Measurements from ENCODE around the gene CEP55.
A peak's percentile ranks its signal among the peaks of the same experiment; 100 is the strongest.

The CEP55 gene

DNA sequence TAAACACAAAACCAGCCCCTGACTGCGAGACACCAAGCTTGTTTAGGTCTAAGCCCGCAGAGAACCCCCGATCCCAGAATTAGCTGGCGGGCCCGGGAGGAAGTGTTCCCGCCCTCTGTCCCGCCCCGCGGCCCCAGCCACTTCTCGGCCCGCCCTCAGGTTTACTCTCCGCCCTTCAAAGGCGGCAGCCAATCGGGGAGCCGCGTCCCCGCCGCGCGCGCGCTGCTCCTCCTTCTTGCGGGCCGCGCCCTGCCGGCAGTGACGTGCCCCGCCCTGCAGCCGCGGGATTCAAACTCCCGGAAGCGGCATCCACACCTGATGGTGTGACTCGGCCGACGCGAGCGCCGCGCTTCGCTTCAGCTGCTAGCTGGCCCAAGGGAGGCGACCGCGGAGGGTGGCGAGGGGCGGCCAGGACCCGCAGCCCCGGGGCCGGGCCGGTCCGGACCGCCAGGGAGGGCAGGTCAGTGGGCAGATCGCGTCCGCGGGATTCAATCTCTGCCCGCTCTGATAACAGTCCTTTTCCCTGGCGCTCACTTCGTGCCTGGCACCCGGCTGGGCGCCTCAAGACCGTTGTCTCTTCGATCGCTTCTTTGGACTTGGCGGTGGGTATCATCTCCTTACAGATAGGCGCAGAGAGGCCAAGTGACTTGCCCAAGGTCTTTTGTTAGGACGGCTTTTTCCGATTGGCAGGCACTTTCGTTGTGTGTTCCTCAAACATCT, at the start of gene CEP55:
Gene CEP55, plus strand, starts transcription at position 291 of the 720 bp plus-strand sequence. CDS start 3,440 bp downstream, outside the sequence.
- peak; percentile 97 for DNase-seq (ENCODE audit: low spot score)
- CTCF ChIA-PET = interaction anchor here (1.1 to 1.5 kb wide), 4 partner anchors 14 to 144 kb away, joined by 4 to 8 read pairs (median 5); partner anchors contain the start of gene MYOF
- POLR2A ChIA-PET (ENCODE audit: low non-redundant PET) = interaction anchor here (0.6 to 0.9 kb wide), 2 partner anchors 10 to 32 kb away, joined by 9 to 12 read pairs; no protein-coding TSS in a partner anchor
- TF ChIP-seq, protein P1, sequence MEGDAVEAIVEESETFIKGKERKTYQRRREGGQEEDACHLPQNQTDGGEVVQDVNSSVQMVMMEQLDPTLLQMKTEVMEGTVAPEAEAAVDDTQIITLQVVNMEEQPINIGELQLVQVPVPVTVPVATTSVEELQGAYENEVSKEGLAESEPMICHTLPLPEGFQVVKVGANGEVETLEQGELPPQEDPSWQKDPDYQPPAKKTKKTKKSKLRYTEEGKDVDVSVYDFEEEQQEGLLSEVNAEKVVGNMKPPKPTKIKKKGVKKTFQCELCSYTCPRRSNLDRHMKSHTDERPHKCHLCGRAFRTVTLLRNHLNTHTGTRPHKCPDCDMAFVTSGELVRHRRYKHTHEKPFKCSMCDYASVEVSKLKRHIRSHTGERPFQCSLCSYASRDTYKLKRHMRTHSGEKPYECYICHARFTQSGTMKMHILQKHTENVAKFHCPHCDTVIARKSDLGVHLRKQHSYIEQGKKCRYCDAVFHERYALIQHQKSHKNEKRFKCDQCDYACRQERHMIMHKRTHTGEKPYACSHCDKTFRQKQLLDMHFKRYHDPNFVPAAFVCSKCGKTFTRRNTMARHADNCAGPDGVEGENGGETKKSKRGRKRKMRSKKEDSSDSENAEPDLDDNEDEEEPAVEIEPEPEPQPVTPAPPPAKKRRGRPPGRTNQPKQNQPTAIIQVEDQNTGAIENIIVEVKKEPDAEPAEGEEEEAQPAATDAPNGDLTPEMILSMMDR (conservative IDR thresholded peaks at IDR 0.05; ENCODE audit: low read depth) = no peak
- peak within 1 kb of the TSS; percentile 95 for H3K27ac ChIP-seq

DNA sequence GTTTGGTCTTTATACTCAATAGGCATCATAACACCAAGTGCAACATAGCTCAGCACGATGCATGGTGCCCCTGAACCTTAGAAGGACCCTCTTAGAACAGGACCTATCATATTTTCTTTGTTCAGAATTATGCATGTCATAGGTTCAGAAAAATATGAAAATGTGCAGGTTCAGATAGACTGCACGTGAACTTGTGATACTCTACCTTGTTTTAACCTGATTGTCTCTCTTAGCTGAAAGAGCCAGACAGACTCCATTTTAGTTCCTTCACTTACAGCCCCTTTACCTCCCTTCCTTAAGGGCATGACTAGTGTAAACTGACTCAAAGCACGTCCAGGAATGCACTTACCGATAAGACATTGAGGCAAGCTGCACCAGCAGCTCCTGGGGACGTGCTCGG, 49.4 kb upstream of the CEP55 start:
- POLR2A ChIA-PET (ENCODE audit: low non-redundant PET) = no interaction called here
- DNase-seq (ENCODE audit: low spot score) = no peak
- CTCF ChIA-PET = interaction anchor here (1.4 to 1.7 kb wide), 2 partner anchors 26 to 35 kb away, joined by 3 to 6 read pairs; partner anchors contain the start of gene MYOF
- TF ChIP-seq, protein P1 (conservative IDR thresholded peaks at IDR 0.05; ENCODE audit: low read depth) = no peak
- H3K27ac ChIP-seq = peak overlapping the region; percentile 93

DNA sequence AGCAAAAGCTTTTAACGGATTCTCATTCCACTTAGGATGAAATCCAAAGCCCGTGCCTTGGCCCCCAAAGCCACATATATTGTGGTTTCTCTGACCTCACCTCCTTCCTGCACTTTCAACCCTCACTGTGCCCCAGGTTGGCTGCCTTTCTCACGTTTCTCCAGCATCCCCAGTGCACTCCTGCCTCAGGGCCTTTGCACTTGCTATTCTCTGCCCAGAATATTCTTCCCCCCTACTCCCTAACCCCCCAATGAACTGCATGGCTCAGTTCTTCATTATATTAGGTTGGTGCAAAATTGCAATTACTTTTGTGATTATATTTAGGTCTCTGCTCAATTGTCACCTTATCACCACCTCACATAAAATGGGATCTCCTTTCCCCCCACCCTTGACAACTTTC, 48.4 kb upstream of the CEP55 start:
- H3K27ac ChIP-seq = peak overlapping the region; percentile 93
- POLR2A ChIA-PET (ENCODE audit: low non-redundant PET) = no interaction called here
- DNase-seq (ENCODE audit: low spot score) = no peak
- CTCF ChIA-PET = interaction anchor here (1.5 to 1.7 kb wide), 2 partner anchors 14 to 34 kb away, joined by 6 read pairs; partner anchors contain the start of gene MYOF
- TF ChIP-seq, protein P1 (conservative IDR thresholded peaks at IDR 0.05; ENCODE audit: low read depth) = no peak

DNA sequence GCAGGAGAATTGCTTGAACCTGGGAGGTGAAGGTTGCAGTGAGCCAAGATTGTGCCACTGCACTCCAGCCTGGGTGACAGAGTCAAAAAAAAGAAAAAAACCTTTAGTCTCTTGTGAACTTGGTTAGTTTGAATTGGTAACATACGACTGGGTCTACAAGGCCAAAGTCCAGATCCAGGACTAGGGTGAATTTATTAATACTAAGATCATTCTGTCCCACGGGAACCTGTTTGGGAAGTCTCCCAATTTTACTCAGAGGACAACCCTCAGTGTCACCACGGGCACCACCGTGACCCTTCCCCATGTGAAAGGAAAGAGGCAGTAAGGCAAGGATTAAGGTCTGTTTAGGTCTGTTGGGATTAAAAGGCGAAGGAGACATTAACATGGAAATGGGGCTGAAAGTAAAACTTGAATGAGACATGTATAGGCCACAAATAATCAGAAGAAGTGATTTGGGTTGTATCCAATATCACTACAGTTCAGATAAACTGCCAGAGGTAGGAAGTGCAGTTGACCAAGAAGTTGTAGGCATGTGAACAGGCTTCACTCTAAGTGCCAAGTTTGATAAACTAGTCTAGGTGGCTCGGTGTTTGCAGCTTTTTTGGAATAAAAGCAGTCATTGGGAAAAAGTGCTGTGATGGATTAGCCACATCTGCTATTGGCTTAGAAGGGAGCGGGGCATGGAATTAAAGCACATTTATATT, 45.0 kb upstream of the CEP55 start:
- POLR2A ChIA-PET (ENCODE audit: low non-redundant PET) = no interaction called here
- TF ChIP-seq, protein P1 (conservative IDR thresholded peaks at IDR 0.05; ENCODE audit: low read depth) = no peak
- DNase-seq (ENCODE audit: low spot score) = no peak
- H3K27ac ChIP-seq = no peak overlapping the region
- CTCF ChIA-PET = no interaction called here

DNA sequence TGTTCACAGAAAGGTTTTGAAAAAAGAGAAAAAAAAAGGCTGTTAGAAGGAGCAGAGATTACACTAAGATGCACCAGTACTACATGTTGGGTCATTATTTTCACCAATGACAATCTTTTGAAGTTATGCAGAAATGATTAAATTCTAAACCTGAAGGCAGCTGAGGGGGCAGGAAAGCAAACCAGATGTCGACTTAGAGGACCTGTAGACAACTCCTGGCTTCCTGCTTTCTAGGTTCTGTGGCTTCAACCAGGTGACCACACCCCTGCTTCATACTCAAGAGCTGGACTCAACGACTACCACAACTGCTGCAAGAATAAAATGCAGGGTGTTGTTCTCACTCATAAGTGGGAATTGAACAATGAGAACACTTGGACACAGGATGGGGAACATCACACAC, 44.3 kb upstream of the CEP55 start:
- CTCF ChIA-PET = no interaction called here
- POLR2A ChIA-PET (ENCODE audit: low non-redundant PET) = no interaction called here
- DNase-seq (ENCODE audit: low spot score) = no peak
- H3K27ac ChIP-seq = no peak overlapping the region
- TF ChIP-seq, protein P1 (conservative IDR thresholded peaks at IDR 0.05; ENCODE audit: low read depth) = no peak

DNA sequence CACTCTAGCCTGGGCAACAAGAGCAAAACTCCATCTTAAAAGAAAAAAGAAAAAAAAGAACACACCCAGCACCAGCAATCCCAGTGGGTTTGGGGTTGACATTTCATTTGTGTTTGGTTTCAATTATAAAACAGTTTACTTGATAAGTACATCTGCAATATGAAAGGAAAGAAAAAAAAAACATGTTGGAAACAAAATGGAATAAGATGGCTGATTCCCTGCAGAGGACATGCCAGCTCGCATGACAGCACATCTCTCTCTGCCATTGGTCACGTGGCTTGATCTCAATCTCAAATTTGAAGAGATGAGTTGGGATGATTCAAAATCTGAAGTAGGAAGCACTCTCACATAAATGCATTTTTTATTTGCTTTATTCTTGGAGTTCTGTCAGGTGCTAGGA, 42.3 kb upstream of the CEP55 start:
- no peak for DNase-seq (ENCODE audit: low spot score)
- CTCF ChIA-PET = no interaction called here
- TF ChIP-seq, protein P1 (conservative IDR thresholded peaks at IDR 0.05; ENCODE audit: low read depth) = no peak
- POLR2A ChIA-PET (ENCODE audit: low non-redundant PET) = no interaction called here
- H3K27ac ChIP-seq = peak overlapping the region; percentile 53
